Fibroblast of skin of right biceps (primary cell): ENCODE measurements around the gene MAPK4.

Experiments
- DNase-seq: peaks from one replicate; pipeline ENCODE4 v3.0.0-alpha.2; 2013

Gene MAPK4

DNA sequence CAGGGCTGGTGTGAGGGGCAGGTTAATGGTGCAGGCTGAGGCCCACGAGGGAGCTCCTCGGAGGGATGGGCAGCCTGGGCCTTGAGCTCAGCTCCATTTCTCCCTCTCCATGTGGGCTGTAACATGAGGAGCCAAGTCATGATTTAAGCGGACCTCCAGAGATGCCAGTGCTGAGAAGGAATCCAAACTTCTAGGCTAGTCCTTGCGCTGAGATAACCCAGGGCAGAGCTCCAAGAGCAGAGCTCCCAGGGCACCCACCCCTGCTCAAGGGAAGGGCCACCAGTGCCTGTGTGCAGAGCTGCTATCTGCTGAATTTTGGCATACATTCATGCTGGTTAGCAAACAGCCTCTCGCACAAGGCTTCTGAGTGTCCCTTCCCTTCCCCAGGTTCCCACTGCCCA is 164.9 kb downstream of the MAPK4 start:
- DNase-seq = no peak

DNA sequence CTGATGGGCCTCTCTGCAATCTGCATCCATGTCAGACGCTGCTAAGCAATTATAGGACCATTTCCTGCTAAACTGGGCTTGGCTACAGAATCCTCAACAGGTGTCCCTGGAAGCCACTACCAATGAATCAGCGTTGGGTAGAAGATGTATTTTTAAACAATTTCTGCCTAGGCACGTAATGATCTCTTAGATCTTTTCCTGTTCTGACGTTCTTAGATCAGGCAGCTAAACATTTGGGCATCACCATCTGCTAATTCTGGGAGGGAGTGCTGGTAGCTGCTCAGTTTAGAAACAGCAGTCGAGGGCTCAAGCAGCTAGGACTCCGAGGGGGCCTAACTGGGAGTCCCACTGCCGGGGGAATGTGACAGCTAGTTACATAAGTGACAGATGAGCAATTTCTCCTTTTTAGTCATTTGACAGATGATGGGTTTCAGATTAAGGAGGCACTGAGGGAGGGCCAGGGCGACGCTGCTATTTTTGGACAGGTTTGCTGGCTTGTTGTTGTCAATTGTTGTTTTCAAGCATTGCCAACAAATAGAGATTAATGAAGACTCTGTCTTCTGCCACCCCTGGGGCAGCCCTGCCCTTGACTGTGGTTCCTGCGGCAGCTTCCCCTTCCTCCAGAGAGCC is 167.2 kb downstream of the MAPK4 start:
- DNase-seq = no peak

DNA sequence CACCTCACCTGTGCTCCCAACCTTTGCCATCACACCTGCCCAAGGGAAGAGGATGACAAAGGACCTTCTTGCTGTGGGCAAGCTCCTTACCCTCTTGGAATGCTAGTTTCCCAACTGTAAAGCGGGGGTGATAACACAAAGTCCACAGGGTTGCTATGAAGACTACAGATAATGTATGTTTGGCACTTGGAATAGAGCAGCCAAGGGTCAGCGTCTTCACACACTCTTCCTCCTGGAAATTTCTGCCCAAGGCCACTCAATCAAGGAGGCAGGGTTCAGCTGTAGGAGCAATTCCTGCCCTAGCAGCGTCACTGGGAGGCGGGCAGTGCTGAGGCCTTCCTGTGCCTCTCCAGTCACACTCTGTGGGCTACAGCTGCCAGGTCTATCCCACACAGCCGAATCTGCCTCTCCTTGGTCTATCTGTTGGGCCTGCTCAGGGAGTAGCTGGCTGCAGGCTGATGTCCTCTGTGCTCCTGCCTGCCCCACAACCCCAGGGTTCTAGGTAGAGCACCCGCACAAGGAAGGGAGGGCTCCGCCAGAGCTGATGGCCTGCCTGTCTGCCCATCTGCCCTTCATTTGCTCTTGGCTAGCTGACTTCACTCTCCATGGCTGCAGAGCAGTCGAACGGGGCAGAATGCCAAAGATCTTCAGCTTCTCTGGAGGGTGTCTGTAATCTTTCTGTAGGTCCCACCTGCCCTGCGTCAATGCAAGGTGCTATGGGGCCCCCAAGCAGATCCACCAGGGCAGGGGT is 168.0 kb downstream of the MAPK4 start:
- no peak for DNase-seq

DNA sequence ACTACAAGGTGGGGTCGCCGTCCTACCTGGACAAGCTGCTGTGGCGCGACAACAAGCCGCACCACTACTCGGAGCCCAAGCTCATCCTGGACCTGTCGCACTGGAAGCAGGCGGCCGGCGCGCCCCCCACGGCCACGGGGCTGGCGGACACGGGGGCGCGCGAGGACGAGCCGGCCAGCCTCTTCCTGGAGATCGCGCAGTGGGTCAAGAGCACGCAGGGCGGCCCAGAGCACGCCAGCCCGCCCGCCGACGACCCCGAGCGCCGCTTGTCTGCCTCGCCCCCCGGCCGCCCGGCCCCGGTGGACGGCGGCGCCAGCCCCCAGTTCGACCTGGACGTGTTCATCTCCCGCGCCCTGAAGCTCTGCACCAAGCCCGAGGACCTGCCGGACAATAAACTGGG is 169.5 kb downstream of the MAPK4 start:
- DNase-seq = no peak

DNA sequence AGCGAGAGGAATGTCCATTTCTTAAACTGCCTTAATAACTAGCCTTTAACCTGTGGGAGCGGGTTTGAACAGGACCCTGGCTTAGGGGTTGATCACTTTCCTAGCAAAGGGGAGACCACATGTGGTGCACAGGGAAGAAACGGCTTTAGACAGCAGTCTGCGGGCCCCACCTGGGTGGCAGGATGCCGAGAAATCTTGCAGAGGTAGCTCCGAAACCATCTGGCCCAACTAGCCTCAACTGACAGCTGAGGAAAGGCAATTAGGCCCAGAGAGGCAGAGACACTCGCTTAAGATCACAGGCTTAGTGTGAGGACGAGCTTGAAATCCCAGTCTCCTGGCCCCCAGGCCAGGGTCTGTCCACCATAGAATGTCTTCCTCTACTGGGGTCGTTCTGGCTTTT is 170.1 kb downstream of the MAPK4 start:
- DNase-seq = no peak

DNA sequence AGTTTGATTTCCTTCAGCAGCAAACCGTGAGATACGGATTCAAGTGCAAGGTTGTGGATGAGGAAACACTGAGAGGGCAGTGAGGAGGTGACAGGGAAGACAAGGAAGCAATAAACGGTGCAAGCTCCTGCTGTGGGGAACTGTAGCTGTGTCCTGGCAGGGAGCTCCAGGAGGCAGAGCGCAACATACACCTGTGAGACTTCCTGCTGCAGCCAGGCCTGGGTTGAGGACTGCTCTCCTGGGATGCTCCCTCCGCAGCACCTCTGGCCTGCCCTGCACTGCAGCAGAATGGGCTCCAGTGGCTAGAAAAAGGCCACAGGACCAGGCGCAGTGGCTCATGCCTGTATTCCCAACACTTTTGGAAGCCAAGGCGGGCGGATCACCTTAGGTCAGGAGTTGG is 174.5 kb downstream of the MAPK4 start:
- no peak for DNase-seq

DNA sequence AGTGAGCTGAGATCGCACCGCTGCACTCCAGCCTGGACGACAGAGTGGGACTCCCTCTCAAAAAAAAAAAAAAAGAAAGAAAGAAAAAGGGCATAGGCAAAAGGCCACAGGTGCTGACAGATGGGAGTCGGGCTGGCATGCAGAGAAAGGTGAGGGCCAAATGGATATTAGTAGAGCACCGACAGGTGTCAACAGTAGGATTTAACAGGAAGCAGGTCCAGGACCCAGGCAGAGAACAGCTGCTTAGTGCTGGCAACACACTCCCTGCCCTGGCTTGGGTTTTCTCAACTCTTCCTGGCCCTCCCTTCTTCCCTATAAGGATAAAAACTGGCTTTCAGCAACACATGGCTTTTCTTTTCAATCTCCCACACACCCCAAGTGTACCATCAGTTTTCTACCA is 175.0 kb downstream of the MAPK4 start:
- no peak for DNase-seq

DNA sequence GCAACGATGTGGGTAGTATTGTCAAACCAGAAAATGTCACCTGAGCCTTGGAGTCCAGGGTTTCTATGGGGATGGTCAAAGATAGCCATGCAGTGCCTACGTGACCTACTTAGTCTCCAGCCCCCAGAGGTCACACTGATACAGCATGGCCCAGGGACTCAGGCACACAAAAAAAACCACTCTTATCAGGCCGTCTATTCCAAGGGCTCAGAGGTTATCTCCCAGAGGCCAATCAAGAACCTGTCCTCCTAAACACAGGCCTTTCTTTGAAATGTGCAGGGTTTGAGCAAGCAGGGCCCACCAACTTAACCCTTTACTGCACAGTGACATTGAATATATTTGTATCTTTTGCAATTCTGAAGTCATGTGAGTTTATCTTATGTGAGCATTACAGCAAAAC is 177.2 kb downstream of the MAPK4 start:
- no peak for DNase-seq

DNA sequence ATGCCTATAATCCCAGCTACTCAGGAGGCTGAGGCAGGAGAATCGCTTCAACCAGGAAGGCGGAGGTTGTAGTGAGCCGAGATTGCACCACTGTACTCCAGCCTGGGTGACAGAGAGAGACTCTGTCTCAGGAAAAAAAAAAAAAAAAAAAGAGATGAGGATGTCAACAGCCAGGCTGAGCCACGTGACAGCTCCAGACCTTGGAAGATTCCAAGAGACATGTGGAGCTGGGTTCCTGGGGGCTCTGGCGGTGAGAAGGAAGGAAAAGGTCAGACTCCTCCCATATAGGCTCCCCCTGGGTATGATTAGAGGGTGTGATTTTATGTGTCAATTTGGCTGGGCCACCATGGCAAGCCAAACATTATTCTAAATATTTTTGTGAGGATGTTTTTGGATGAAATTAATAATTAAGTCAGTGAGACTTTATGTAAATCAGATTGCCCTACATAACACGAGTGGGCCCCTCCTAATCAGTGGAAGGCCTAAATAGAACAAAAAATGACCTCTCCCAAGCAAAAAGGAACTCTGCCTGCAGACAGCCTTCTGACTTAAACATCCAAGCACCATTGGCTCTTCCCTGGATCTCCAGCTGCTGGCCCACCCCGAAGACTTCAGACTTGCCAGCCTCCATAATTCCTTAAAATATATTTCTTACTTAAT is 178.3 kb downstream of the MAPK4 start:
- DNase-seq = no peak

DNA sequence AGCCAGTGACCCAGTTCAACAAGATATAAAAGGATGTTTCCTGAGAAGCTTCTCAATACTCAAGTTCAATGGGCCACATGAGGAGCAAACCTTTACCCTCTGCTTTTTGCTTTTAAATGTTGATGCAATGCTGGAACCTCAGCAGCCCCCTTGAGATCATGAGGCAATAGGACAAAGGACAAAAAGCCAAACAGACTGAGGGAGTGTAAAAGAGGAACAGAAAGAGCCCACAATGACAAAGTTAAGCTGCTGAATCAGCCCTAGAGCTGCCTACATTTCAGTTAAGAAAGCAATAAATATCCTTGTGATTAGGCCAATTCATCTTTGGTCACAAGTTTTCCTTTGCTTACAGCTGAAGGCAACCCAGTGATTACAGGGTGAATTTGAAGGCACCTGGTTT is 183.1 kb downstream of the MAPK4 start:
- no peak for DNase-seq

DNA sequence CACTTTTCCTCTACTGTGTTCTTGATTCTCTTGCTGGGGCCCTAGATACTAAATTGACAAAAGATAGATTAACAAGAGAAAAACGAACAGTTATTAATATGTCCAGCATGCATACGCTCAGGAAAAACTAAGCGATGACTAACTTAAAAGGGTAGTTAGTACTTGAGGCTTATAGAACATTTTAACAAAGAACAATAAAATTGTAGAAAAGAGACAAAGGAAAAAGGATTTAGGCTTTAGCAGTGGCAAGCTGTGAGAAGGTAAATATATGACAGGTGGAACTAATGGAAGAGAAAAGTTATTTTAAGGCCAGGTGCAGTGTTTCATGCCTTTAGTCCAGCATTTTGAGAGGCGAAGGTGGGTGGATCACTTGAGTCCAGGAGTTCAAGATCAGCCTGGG is 184.4 kb downstream of the MAPK4 start:
- no peak for DNase-seq

DNA sequence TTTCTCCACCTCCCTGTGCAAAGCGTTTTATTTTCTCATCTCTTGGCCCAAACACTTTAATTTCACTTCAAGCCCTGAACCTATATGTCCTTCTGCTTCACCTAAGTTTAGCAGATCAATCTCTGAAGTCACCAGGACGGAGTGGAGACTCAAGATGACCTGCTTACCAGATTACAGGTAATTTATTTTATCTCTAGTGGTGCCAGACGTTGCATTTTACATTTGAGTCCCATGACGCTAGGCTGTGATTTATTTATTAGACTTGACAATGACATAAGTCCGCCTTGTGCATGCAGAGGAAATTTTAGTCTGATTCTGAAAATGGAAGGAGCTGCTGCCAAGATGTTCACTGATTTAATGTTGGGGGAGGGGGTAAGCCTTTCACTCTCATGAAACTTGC is 186.1 kb downstream of the MAPK4 start:
- no peak for DNase-seq

DNA sequence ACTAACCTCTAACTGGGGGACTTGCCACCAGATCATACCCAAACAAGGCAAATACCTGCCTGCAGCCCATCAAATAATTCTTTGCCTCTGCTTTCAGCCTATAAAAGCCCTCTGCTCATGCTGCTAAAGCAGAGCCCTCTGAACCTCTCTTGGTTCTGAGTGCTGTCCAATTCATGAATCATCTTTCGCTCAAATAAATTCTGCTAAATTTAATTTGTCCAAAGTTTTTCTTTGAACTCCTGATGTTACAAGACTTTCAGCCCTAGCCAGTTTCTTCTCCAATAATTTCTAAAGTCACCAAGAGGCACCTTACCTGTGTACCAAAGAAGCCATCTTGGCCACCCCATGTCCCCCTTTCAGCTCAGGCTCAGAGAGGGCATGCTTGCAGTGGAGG is 188.0 kb downstream of the MAPK4 start:
- DNase-seq = no peak

DNA sequence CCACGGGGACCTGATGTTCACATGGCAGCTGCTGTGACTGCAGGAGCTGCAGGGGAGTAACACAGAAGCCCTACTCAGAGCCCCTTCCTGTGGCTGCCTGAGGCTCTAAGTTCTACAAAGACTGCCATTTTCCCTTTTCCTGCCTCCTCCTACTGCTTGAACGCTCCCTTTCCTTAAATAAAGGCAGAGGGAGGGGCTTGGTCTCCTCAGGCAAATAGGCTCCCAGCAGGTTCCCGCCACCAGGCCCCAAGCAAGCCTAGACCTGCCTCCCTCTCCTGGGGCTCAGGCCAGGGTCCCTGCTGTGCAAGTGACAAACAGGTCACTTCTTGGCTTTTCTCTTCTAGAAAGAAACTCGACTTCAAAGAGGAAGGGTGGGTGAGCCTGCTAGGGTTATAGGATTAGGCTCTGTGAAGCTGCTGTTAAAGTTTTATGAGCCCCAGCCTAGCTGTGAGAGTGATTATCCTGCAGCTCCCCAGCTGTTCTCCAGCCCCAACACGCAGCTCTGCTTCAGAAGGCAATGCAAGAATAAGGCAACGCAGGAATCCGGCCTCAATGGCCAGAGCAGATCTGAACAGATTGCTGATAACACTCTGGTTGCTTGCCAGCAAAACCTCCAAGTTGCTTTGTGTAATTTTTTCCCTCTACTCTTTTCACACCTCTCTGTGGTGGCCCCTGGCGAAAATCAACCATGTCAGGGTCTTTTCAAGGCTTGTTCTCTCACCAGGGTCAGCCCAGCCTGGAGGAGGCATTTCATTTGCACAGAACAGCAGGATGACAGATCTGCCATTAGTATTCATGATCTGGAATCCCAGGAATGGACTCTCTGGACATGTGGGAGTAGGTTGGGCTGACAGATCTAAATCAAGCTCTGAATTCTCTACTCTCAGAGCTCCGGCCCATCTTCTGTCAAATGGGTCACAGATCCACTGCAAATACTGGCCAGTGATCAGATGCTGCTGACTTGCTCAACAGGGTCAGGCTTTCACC is 188.6 kb downstream of the MAPK4 start:
- no peak for DNase-seq

DNA sequence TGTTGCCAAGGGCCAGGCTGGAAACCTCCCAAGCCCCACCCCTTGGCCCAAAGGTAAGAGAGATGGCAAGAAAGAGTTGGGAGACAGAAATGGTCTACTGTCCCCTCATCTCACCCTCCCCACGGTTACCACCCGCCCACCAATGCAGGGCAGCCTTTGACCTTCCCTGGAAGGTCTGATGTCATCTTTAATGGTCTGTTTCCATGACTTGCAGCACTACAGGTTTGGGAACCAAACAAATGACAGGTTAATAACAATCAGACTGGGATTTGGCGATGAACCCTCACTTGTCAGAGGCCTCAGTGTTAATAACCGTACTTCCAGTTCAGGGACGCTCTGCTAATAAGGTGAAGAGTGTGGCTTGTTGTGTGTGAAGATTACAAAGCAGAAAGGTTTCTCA is 189.5 kb downstream of the MAPK4 start:
- DNase-seq = no peak

DNA sequence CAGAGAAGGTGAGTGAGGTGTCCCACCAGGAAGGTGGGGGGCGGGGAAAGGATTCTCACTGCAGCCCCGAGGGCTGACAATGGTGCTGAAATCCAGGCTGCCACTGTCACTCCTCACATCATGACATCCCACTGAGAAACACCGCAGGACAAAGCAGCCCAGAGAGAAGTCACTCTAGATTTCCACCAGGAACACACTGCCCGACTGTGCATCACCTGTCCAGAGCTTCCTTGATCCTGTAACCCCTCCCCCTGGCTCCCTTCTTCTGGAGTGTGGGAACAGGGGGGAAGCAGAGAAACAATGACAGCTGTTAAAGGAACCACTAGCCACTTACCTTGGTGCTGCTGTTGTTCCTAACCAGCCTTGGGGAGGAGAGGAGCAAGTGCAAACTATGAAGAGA is 190.1 kb downstream of the MAPK4 start:
- DNase-seq = no peak

DNA sequence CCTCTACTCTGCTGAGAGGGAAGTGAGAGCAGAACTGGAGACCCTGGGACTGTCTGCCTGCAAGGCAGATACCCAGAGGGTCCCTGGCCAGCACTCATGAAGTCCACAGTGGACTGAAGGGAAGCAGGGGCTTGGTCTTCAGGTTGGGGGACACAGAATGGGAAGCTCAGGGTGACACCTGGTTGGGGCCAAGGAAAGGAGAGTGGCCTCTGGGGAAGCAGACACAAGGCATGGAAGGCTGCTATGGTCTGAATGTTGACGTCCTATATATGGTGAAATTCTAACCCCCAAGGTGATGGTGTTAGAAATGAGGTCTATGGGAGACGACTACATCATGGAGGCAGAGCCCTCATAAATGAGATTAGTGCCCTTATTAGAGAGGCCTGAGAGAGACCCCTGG is 190.7 kb downstream of the MAPK4 start:
- no peak for DNase-seq

DNA sequence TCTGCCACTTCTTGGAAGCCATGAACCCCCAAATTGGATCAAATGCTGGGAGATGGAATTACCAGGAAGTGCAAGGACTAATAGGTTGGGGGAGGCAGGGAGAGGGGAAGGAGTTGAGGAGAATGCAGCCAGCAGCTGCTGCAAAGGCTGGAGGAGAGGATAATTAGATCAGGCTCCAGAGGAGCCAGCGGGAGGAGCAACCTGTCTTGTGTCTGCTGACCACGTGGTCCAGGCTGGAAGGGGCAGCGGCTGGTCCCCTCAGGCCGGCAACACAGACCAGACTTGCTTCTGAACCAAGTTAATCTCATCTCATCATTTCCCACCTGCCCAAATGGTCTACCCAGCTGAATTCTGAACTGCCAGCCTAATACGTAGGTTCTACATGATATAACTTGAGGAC is 191.6 kb downstream of the MAPK4 start:
- DNase-seq = no peak

DNA sequence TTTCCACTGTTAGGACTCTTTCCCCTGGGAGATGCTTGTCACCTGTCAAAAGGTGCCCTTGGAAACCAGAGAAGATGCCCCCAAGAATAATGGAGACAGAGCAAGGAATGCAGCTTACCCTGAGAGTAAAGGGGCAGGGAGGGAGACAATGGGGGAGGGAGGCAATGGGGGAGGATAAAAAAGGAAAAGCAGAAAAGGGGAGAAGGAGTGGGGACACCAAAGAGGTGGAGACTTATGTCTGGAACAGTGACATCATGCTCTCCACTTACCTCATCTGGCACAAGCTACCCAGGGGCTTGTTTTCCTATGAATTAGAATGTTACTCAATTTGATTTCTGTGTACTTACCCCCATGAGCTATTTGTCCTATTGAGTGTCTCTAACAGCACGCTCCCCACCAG is 192.1 kb downstream of the MAPK4 start:
- no peak for DNase-seq

DNA sequence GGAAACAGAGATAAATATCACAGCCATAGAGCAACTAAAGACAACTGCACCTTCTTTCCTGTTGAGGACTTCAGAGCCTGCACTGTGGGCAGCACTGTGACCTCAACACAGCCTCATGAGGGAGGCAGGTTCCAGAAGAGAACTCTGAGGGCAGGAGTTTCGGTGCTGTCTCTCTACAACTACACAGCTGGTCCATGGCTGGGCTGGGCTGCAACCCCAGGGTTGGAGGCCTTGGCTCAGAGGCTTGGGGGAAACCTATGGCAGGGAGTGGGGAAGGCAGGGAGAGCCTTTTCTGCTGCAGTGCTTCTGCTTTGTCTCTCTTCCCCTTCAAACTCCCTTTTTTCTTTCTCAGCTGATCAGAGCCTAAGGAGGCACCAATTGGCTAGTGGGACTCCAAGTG is 193.4 kb downstream of the MAPK4 start:
- no peak for DNase-seq

DNA sequence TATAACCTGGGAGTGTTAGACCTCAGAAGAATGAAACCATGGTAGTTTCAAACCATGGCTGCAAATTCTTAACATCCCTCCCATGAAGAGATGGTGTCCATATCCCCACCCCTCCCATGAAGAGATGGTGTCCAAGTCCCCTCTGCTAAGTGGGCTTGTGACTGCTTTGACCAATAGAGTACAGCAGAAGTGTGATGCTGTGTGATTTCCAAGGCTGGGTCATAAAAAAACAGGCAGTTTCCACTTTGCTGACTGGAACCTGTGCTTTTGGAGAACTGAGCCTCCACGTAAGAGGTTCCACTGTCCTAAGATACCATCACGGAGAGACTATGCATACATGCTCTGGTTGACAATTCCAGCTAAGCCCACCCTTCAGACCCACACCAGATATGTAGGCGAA is 194.4 kb downstream of the MAPK4 start:
- DNase-seq = no peak

DNA sequence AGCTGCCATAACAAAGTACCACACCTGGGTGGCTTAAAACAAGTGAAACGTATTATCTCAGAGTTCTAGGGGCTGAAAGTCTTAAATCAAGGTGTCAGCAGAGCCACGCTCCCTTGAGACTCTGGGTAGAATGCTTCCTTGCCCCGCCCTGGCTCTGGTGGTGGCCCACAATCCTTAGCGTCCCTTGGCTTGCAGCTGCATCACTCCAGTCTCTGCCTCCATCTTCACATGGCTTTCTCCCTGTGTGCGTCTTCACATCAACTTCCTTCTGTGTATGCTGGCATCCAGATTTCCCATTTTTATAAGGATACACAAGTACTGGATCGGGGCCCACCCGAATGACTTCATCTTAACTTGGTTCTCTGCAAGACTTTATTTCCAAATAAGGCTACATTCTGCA is 197.5 kb downstream of the MAPK4 start:
- no peak for DNase-seq

DNA sequence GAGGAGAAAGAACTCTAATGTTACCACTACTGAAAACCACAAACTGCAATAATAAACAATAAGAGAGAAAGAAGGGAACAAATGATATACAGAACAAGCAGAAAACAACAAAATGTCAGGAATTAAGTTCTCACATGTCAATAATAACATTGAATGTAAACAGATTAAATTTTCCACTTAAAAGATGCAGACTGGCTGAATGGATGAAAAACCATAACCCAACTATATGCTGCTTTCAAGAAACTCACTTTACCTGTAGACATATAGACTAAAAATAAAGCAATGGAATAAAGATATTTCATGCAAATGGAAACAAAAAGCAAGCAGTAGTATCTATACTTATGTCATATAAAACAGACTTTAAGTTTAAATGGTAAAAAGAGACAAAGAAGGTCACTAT is 209.6 kb downstream of the MAPK4 start:
- DNase-seq = no peak
